Common myeloid progenitor, CD34-positive (primary cell): Measurements from ENCODE around the gene KPNA6.
"Not testable (repeated sequence)": the region's sequence is repeated elsewhere in the genome, so short reads cannot be mapped to it uniquely, and the experiment has no call there.

Experiments used
- CTCF ChIA-PET: fragments of 350-600 bp; sonication (Branson Sonifier 250); formaldehyde crosslinking; loops from one replicate; lab custom pipeline; 2021; ENCODE audit warnings: antibody characterized with exemption; lab: Charles Lee
- POLR2A ChIA-PET: fragments of 350-600 bp; sonication (Branson Sonifier 250); formaldehyde crosslinking; loops from one replicate; lab custom pipeline; 2021; ENCODE audit warnings: antibody characterized with exemption; lab: Charles Lee
- DNase-seq, 3 donors: peaks; one replicate each; pipeline versions ENCODE4 v3.0.0 to v3.0.0-alpha.2; 2013
- H3K27ac ChIP-seq, 2 experiments: 1 replicate in 1 of 2; 2 replicates in 1 of 2; pipeline ENCODE4 v1.7.0; 2013; ENCODE audit warnings: inconsistent platforms in 2 of 2, low read length in 2 of 2, mild to moderate bottlenecking in 2 of 2, low read depth in 1 of 2, moderate library complexity in 1 of 2; ENCODE audit not compliant: severe bottlenecking in 2 of 2, insufficient read depth in 1 of 2, poor library complexity in 1 of 2
- H3K27me3 ChIP-seq, 5 experiments: replicated peaks in 2 of 5; 1 replicate in 3 of 5; 2 replicates in 2 of 5; pipeline versions ENCODE4 v1.6.1 to v1.7.0; 2013; ENCODE audit warnings: low read length in 4 of 5, mild to moderate bottlenecking in 2 of 5, moderate library complexity in 2 of 5, inconsistent platforms in 1 of 5; ENCODE audit not compliant: insufficient read depth in 5 of 5, control insufficient read depth in 4 of 5
- H3K36me3 ChIP-seq, 4 experiments: 1 replicate in 2 of 4; 2 replicates in 2 of 4; pipeline versions ENCODE4 v1.6.1 to v1.7.0; 2013; ENCODE audit warnings: low read length in 3 of 4, control low read depth in 1 of 4, mild to moderate bottlenecking in 1 of 4; ENCODE audit not compliant: control insufficient read depth in 4 of 4, insufficient read depth in 4 of 4
- H3K4me1 ChIP-seq, 4 experiments: 1 replicate in 3 of 4; 2 replicates in 1 of 4; pipeline versions ENCODE4 v1.6.1 to v1.7.1; 2013; ENCODE audit warnings: low read length in 3 of 4, mild to moderate bottlenecking in 3 of 4, control low read depth in 1 of 4, inconsistent platforms in 1 of 4, moderate library complexity in 1 of 4; ENCODE audit not compliant: control insufficient read depth in 4 of 4, insufficient read depth in 4 of 4; ENCODE audit errors: control extremely low read depth in 1 of 4
- H3K4me3 ChIP-seq, 7 experiments: 1 replicate in 4 of 7; 2 replicates in 3 of 7; pipeline versions ENCODE4 v1.5.1 to v1.7.0; 2013; ENCODE audit warnings: mild to moderate bottlenecking in 7 of 7, low read length in 6 of 7, moderate library complexity in 6 of 7, inconsistent platforms in 2 of 7, low read depth in 2 of 7, control low read depth in 1 of 7; ENCODE audit not compliant: insufficient read depth in 4 of 7, control insufficient read depth in 1 of 7; ENCODE audit errors: extremely low read depth in 1 of 7
- H3K9me3 ChIP-seq, 5 experiments: 1 replicate in 4 of 5; 2 replicates in 1 of 5; pipeline versions ENCODE4 v1.6.1 to v1.7.1; 2013; ENCODE audit warnings: low read length in 4 of 5, mild to moderate bottlenecking in 2 of 5, inconsistent platforms in 1 of 5, low read depth in 1 of 5, moderate library complexity in 1 of 5; ENCODE audit not compliant: control insufficient read depth in 4 of 5, insufficient read depth in 2 of 5; ENCODE audit errors: control extremely low read depth in 1 of 5
- WGBS: methylation state at CpG from one replicate; pipeline ENCODE4 v1.1.5; 2013; ENCODE audit not compliant: insufficient coverage; 5-methylcytosine and 5-hydroxymethylcytosine counted together

KPNA6 gene

DNA sequence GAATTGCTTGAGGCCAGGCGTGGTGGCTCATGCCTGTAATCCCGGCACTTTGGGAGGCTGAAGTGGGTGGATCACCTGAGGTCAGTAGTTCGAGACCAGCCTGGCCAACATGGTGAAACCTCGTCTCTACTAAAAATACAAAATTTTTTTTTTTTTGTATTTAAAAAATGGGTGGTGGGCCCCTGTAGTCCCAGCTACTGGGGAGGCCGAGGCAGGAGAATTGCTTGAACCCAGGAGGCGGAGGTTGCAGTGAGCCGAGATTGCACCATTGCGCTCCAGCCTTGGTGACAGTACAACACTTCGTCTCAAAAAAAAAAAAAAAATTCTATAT is 26.1 kb downstream of the KPNA6 start:
- DNase-seq, H3K9me3 ChIP-seq, H3K27me3 ChIP-seq, H3K36me3 ChIP-seq, H3K4me3 ChIP-seq, CTCF ChIA-PET, H3K27ac ChIP-seq, POLR2A ChIA-PET: not testable (repeated sequence)
- peaks cover under 1 to 22% (median 6%) of the 10 kb centered on the region in 4 experiments for H3K4me1 ChIP-seq
- WGBS: no CpG with 5 or more reads among the region's 9 CpGs

DNA sequence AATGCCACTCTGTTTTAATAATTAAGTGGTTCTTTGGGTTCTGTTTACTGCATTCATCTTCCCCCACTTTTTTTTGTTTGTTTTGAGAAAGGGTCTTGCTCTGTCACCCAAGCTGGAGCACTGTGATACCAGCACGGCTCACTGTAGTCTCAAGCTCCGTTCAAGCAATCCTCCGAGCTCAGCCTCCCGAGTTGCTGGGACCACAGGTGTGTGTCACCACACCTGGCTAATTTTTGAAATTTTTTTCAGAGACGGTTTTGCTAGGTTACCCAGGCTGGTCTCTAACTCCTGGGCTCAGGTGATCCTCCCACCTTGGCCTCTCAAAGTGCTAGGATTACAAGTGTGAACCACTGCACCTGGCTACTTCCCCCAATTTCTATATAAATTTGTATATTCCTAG is 29.3 kb downstream of the KPNA6 start:
- Histone ChIP-seq H3K27me3 (no peaks in the 10 kb centered on the region), H3K9me3 (no peaks in the 10 kb centered on the region), H3K4me3 (no peak overlapping the region), H3K4me1 (peaks cover under 1 to 20% (median 6%) of the 10 kb centered on the region in 4 experiments), H3K36me3 (peaks cover 0 to 1% (median 0%) of the 10 kb centered on the region in 4 experiments), H3K27ac (no peak overlapping the region)
- ChIA-PET POLR2A (no interaction called here), CTCF (no interaction called here)
- 98% methylated on average over 5 of the region's 5 CpGs for WGBS
- DNase-seq: no peak

DNA sequence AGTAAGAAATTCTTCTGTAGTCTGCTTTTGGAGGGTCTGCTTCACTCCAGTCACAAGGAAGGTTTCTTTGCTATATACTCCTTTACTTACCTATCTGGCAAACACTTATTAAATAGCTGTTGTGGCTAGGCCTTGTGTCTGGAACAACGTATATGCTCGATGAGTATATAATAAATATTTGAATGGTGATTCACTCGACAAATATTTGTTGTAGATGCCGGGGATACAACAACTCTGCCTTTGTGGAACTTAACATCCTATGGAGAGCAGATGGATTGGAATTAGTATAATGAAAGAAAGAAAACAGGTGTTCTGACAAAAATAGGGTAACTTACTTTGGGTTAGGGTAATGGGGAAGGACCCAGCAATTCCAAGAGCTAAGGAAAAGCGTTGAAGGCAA is 31.1 kb downstream of the KPNA6 start:
- ChIA-PET POLR2A (no interaction called here), CTCF (interaction anchor here (0.8 to 1.5 kb wide), 4 partner anchors 10 to 30 kb away, joined by 3 to 5 read pairs (median 3); no protein-coding TSS in a partner anchor)
- H3K27me3 ChIP-seq: no peaks in the 10 kb centered on the region
- H3K36me3 ChIP-seq: no peaks in the 10 kb centered on the region
- no peak for DNase-seq
- no peak overlapping the region for H3K27ac ChIP-seq
- peaks cover 4 to 14% (median 7%) of the 10 kb centered on the region in 4 experiments for H3K4me1 ChIP-seq
- no peaks in the 10 kb centered on the region for H3K9me3 ChIP-seq
- 93% methylated on average over 3 of the region's 5 CpGs for WGBS
- H3K4me3 ChIP-seq: no peak overlapping the region

DNA sequence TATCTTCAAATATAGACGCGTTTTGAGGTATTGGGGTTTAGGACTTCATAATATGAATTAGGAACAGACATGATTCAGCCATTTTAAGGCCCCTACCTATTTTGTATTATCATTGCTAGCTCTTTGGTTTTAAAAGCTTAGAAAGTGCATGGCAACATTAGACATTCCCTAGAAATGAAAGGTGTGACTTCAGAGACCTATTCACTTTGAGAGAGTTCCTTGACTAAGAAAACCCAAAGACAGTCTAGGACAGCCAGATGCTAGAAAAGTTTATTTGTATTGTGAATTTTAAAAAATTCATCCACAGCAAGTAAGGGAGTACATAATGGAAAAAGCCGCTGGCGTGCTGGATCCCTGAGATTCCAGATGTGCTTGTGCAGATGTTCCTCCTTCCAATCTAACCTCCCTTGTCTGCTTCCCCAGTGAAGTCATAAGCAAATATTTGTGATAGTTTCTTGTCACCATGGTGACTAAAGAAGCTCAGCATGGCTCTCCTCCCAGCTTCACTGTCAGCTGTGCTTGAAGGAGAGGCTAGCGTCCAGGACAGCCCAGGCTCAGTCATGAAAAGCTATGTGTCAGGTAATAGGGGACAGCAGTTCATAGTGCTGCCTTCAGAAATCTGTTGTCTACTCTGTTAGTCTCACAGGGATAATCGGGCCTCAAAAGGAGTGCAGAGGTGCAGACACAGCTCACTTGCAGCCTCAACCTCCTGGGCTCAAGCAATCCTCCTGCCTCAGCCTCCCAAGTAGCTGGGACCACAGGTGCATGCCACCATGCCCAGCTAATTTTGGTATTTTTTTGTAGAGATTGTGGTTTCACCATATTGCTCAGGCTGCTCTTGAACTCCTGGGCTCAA is 34.8 kb downstream of the KPNA6 start:
- H3K9me3 ChIP-seq: peaks cover 0 to 8% (median 0%) of the 10 kb centered on the region in 5 experiments
- H3K4me1 ChIP-seq: peaks cover 4 to 14% (median 7%) of the 10 kb centered on the region in 4 experiments
- peak; percentile 13 to 56 (median 31) for DNase-seq
- H3K27ac ChIP-seq: peak overlapping the region in 1 of 2 experiments; percentile 43
- CTCF ChIA-PET: interaction anchor here (0.9 to 1.6 kb wide), 4 partner anchors 11 to 34 kb away, joined by 3 to 5 read pairs (median 4); partner anchors contain the start of gene KPNA6
- WGBS: 95% methylated on average over 2 of the region's 6 CpGs
- H3K4me3 ChIP-seq: no peak overlapping the region
- H3K36me3 ChIP-seq: peaks cover 0 to 8% (median 3%) of the 10 kb centered on the region in 4 experiments
- H3K27me3 ChIP-seq: no peaks in the 10 kb centered on the region
- POLR2A ChIA-PET: no interaction called here

DNA sequence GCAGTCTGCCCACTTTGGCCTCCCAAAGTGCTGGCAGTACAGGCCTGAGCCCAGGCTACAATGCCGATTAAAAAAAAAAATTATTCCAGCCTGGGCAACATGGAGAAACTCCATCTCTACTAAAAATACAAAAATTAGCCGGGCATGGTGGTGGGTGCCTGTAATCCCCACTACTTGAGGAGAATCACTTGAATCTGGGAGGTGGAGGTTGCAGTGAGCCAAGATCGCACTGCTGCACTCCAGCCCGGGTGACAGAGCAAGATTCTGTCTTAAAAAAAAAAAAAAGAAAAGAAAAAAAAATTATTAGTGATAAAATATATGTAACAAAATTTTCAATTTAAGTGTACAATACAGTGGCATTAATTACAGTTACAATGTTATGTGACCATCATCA is 35.4 kb downstream of the KPNA6 start:
- H3K36me3 ChIP-seq, H3K27me3 ChIP-seq, H3K4me3 ChIP-seq, DNase-seq, POLR2A ChIA-PET, H3K27ac ChIP-seq: not testable (repeated sequence)
- CTCF ChIA-PET: interaction anchor here (0.9 to 1.6 kb wide), 2 partner anchors 10 to 16 kb away, joined by 3 to 5 read pairs; no protein-coding TSS in a partner anchor
- 100% methylated on average over 1 of the region's 4 CpGs for WGBS
- Histone ChIP-seq H3K9me3 (peaks cover 0 to 14% (median 0%) of the 10 kb centered on the region in 5 experiments), H3K4me1 (peaks cover 4 to 14% (median 7%) of the 10 kb centered on the region in 4 experiments)

DNA sequence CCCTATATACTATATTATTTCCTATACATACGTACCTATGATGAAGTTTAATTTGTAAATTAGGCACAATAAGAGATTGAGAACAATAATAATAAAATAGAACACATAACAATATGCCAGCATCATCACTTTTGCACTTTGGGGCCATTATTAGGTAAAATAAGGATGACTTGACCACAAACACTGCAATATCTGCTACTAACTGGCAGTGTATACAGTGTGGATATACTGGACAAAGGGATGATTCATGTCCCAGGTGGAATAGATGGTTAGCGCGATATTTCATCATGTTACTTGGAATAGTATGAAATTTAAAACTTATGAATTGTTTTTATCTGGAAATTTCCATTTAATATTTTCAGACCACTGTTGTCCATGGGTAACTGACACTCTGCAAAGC is 36.2 kb downstream of the KPNA6 start:
- ChIA-PET POLR2A (no interaction called here), CTCF (no interaction called here)
- peaks cover 0 to 17% (median 4%) of the 10 kb centered on the region in 5 experiments for H3K9me3 ChIP-seq
- no peak overlapping the region for H3K27ac ChIP-seq
- no CpG with 5 or more reads among the region's 3 CpGs for WGBS
- no peak for DNase-seq
- no peaks in the 10 kb centered on the region for H3K27me3 ChIP-seq
- peaks cover 0 to 13% (median 6%) of the 10 kb centered on the region in 4 experiments for H3K36me3 ChIP-seq
- H3K4me1 ChIP-seq: peaks cover 2 to 7% (median 5%) of the 10 kb centered on the region in 4 experiments
- H3K4me3 ChIP-seq: no peak overlapping the region

DNA sequence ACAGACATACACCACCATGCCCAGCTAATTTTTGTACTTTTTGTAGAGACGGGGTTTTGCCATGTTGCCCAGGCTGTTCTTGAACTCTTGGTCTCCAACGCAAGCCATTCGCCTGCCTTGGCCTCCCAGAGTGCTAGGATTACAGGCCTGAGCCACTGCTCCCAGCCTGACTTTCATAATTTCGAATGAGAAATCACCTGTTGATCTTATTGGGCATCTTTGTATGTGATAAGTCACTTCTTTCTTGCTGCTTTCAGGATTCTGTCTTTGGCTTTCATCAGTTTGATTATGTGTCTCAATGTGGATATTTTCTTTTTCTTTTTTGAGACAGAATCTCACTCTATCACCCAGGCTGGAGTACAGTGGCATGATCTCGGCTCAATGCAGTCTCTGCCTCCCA is 39.9 kb downstream of the KPNA6 start:
- CTCF ChIA-PET: interaction anchor here (2.2 kb wide), 1 partner anchor 13 kb away, joined by 5 read pairs; no protein-coding TSS in a partner anchor
- H3K4me1 ChIP-seq, H3K4me3 ChIP-seq, DNase-seq, H3K27me3 ChIP-seq, POLR2A ChIA-PET, H3K27ac ChIP-seq: not testable (repeated sequence)
- H3K36me3 ChIP-seq: peaks cover 0 to 13% (median 6%) of the 10 kb centered on the region in 4 experiments
- peaks cover 0 to 20% (median 5%) of the 10 kb centered on the region in 5 experiments for H3K9me3 ChIP-seq
- 97% methylated on average over 4 of the region's 5 CpGs for WGBS
